Uterus (tissue), 4 donors: ENCODE results near the gene GRID2. TPM values are rescaled to one million over a fixed set of nuclear protein-coding genes. Genes with fewer than 3 reads are reported as not detected.

Experiments
- DNase-seq, 2 donors: peaks; one replicate each; pipeline ENCODE4 v3.0.0-alpha.2; 2019 to 2020
- H3K27ac ChIP-seq, 2 donors: fragments of 200-600 bp; sonication (generic); 1 replicate in 1 of 2; 2 replicates in 1 of 2; pipeline ENCODE4 v1.5.1; 2016 to 2018
- H3K27me3 ChIP-seq, 2 donors: fragments of 200-600 bp; sonication (generic); one replicate each; pipeline ENCODE4 v1.5.1; 2018 to 2019; ENCODE audit warnings: control low read depth in 1 of 2
- H3K36me3 ChIP-seq, 2 donors: fragments of 200-600 bp; sonication (generic); one replicate each; pipeline ENCODE4 v1.5.1; 2019; ENCODE audit warnings: control low read depth in 1 of 2
- H3K4me1 ChIP-seq, 2 donors: fragments of 200-600 bp; sonication (generic); one replicate each; pipeline ENCODE4 v1.5.1; 2018 to 2019; ENCODE audit warnings: control low read depth in 1 of 2
- H3K4me3 ChIP-seq, 2 donors: fragments of 200-600 bp; sonication (generic); 1 replicate in 1 of 2; 2 replicates in 1 of 2; pipeline ENCODE4 v1.5.1; 2018 to 2019; ENCODE audit warnings: mild to moderate bottlenecking in 1 of 2
- H3K9me3 ChIP-seq, 2 donors: fragments of 200-600 bp; sonication (generic); one replicate each; pipeline ENCODE4 v1.5.1; 2019; ENCODE audit warnings: control low read depth in 1 of 2
- POLR2A ChIP-seq, 2 donors: fragments of 450-650 bp; IDR thresholded peaks; one replicate each; pipeline ENCODE4 v1.6.1; 2016; ENCODE audit warnings: antibody characterized with exemption in 2 of 2, mild to moderate bottlenecking in 1 of 2, moderate library complexity in 1 of 2
- intact Hi-C: fragments of 100-400 bp; cut with DNase I; formaldehyde crosslinking; loops from one replicate; pipeline ENCODE4 v1.15.1; 2023; ENCODE audit warnings: low total_unique reads
- total RNA-seq, 4 donors: library from RNA; depleted of rRNA in 3 of 4; stranded (reverse); fragments of >200 nt in 3 of 4; gene quantifications; one replicate each; pipeline versions ENCODE4 v1.1.0 to v1.2.4, GENCODE V29; 2014 to 2023
- TF ChIP-seq, protein P1 (sequence below), 4 experiments: fragments of 200-600 bp in 2 of 4; fragments of 450-650 bp in 2 of 4; sonication (generic) in 2 of 4; IDR thresholded peaks; one replicate each; pipeline ENCODE4 v1.5.1; 2016 to 2019; ENCODE audit warnings: antibody characterized with exemption in 4 of 4, mild to moderate bottlenecking in 2 of 4, moderate library complexity in 1 of 4
- donor health status: DM: yes; HTN: yes; CAD: no.

The GRID2 gene
- total RNA-seq, 4 donors from 2014 or later: 0.27 to 33.3 (median 0.59) TPM; not detected in 1

DNA sequence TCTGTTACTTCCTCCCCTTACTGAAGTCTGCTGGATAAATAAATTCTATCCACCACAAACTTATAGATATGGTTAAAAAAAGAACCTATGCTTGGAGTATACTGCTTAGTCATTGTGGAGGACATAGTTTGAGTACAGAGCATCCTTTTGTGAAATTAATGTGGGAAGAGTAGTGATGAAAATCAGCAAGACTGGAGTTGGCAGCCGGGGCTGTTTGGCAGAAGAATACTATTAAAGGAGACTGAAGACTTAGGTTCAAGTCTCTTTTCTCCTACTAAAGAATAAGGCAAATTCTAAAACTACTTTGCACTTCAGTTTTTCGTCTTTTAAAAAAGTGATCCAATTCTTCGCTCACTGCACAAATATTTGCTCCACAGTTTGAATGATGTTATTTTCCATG lies 1198.2 kb downstream of the GRID2 start:
- Histone ChIP-seq H3K36me3 (no peaks in the 10 kb centered on the region), H3K9me3 (no peaks in the 10 kb centered on the region), H3K27me3 (no peaks in the 10 kb centered on the region), H3K27ac (no peak overlapping the region), H3K4me3 (no peak overlapping the region), H3K4me1 (no peaks in the 10 kb centered on the region)
- intact Hi-C loops: no loop called here
- no peak for DNase-seq
- no peak for TF ChIP-seq POLR2A (IDR thresholded peaks at IDR 0.05)

DNA sequence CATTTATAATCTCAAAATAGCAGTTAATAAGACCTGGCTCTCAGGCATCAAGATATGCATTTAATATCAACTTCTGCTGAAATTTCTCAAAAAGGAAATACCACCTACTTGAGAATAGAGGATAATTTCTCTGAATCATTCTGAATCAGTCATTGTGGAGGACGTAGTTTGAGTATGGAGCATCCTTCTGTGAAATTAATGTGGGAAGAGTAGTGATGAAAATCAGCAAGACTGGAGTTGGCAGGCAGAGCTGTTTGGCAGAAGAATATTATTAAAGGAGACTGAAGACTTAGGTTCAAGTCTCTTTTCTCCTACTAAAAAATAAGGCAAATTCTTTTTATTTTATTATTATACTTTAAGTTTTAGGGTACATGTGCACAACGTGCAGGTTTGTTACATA lies 1199.2 kb downstream of the GRID2 start:
- H3K36me3 ChIP-seq: no peaks in the 10 kb centered on the region
- H3K4me1 ChIP-seq: no peaks in the 10 kb centered on the region
- intact Hi-C loops: no loop called here
- no peak for DNase-seq
- no peak for TF ChIP-seq POLR2A (IDR thresholded peaks at IDR 0.05)
- TF ChIP-seq, protein P1, sequence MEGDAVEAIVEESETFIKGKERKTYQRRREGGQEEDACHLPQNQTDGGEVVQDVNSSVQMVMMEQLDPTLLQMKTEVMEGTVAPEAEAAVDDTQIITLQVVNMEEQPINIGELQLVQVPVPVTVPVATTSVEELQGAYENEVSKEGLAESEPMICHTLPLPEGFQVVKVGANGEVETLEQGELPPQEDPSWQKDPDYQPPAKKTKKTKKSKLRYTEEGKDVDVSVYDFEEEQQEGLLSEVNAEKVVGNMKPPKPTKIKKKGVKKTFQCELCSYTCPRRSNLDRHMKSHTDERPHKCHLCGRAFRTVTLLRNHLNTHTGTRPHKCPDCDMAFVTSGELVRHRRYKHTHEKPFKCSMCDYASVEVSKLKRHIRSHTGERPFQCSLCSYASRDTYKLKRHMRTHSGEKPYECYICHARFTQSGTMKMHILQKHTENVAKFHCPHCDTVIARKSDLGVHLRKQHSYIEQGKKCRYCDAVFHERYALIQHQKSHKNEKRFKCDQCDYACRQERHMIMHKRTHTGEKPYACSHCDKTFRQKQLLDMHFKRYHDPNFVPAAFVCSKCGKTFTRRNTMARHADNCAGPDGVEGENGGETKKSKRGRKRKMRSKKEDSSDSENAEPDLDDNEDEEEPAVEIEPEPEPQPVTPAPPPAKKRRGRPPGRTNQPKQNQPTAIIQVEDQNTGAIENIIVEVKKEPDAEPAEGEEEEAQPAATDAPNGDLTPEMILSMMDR (IDR thresholded peaks at IDR 0.05): no peak
- no peak overlapping the region for H3K27ac ChIP-seq
- no peaks in the 10 kb centered on the region for H3K9me3 ChIP-seq
- H3K4me3 ChIP-seq: no peak overlapping the region
- H3K27me3 ChIP-seq: no peaks in the 10 kb centered on the region

DNA sequence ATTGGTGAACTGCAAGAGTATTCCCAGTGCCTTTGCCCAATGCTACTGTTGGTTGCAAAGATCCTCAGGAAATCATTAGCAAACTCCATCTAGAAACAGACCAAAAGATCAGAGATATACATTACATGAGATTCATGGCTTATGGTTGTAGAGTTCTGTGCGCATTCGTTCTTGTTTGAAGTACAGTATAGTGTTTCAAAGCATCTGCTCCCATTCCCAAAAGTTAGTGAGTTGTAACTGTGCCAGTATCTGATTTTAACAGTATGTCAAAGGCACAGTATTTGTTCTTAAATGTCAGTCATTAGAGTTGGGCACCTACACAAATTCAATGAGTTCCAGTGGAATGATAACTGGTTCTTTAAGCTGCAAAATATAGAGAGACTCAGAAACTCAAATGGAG lies 1210.1 kb downstream of the GRID2 start:
- no peak for DNase-seq
- no peaks in the 10 kb centered on the region for H3K27me3 ChIP-seq
- no peak overlapping the region for H3K27ac ChIP-seq
- intact Hi-C loops: no loop called here
- TF ChIP-seq, protein P1 (IDR thresholded peaks at IDR 0.05): no peak
- TF ChIP-seq POLR2A (IDR thresholded peaks at IDR 0.05): no peak
- no peaks in the 10 kb centered on the region for H3K4me1 ChIP-seq
- H3K36me3 ChIP-seq: no peaks in the 10 kb centered on the region
- no peak overlapping the region for H3K4me3 ChIP-seq
- no peaks in the 10 kb centered on the region for H3K9me3 ChIP-seq

DNA sequence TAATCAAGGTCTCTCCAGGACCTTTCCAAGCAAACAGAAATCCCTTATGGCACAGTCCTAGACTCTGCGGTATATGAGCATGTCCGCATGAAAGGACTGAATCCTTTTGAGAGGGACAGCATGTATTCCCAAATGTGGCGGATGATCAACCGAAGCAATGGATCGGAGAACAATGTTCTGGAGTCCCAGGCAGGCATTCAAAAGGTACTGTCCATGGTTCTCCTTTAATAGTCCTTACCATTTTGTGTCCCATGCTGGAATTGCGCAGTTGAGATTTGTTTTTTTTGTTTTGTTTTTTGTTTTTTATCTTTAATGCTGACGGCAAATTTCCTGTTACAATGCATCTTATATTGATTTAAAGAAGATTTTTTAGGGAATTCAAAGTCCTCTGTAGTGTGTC lies 1211.4 kb downstream of the GRID2 start:
- no peaks in the 10 kb centered on the region for H3K4me1 ChIP-seq
- no peak for DNase-seq
- H3K27ac ChIP-seq: no peak overlapping the region
- H3K36me3 ChIP-seq: no peaks in the 10 kb centered on the region
- H3K9me3 ChIP-seq: no peaks in the 10 kb centered on the region
- TF ChIP-seq, protein P1 (IDR thresholded peaks at IDR 0.05): no peak
- no peak for TF ChIP-seq POLR2A (IDR thresholded peaks at IDR 0.05)
- H3K4me3 ChIP-seq: no peak overlapping the region
- no peaks in the 10 kb centered on the region for H3K27me3 ChIP-seq
- intact Hi-C loops: no loop called here

DNA sequence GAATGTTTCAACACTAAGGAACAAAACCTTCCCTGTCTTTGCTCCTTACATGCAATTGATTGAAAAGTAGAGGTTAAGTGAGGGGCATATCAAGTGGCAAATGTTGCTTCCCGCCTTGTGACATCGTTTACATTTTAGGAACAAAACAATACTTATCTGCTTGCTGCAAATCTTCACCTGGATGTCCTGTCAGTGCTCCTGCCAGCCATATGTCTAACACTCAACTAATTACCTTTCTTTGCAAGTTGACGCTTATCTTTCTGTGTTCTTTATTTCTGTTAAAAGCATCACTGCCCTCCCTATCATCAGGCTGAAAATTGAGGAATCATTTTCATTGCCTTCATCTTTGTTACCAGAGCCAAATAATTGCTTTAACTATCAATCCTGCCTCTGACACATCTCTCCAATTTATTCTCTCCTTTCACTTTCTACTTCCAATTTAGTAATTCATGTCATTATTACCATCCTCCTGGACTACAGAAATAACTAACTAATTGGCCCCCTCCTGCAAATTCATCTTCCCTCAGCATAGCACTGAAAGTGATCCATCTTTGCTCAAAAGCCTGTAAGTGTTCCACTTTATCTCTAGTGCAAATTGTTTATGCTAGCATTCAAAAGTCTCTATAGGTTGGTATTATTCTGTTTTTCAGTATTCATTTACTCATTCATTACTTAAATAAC lies 1226.1 kb downstream of the GRID2 start:
- intact Hi-C loops: no loop called here
- Histone ChIP-seq H3K36me3 (no peaks in the 10 kb centered on the region), H3K27me3 (no peaks in the 10 kb centered on the region), H3K27ac (no peak overlapping the region), H3K4me3 (no peak overlapping the region), H3K9me3 (no peaks in the 10 kb centered on the region), H3K4me1 (no peaks in the 10 kb centered on the region)
- DNase-seq: no peak
- no peak for TF ChIP-seq POLR2A (IDR thresholded peaks at IDR 0.05)
- TF ChIP-seq, protein P1 (IDR thresholded peaks at IDR 0.05): no peak

DNA sequence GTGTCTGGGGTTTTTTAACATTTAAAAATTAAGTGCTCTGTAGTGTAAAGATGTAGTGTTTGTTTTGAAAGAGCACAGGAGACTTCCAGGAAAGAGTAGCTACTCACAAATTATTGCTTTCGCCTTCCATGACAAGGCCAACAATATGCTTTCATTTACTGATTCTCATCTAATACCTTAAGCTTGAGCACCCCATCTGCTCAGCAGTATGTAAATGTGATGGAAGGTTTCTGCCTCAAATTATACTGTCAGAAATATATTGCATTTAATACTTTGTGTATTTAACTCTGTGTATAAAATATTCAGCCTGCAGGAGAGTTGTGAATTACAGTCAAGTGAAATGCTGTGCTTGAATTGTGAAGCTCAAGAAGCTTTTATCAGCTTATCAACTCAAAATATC lies 1228.5 kb downstream of the GRID2 start:
- H3K27ac ChIP-seq: no peak overlapping the region
- DNase-seq: no peak
- H3K4me1 ChIP-seq: no peaks in the 10 kb centered on the region
- TF ChIP-seq, protein P1 (IDR thresholded peaks at IDR 0.05): no peak
- no peak for TF ChIP-seq POLR2A (IDR thresholded peaks at IDR 0.05)
- no peaks in the 10 kb centered on the region for H3K27me3 ChIP-seq
- H3K4me3 ChIP-seq: no peak overlapping the region
- H3K36me3 ChIP-seq: no peaks in the 10 kb centered on the region
- H3K9me3 ChIP-seq: no peaks in the 10 kb centered on the region
- intact Hi-C loops: no loop called here
